T-helper 9 cell (primary cell): Measurements from ENCODE around the gene TSPAN10.
"Not testable (repeated sequence)": the region's sequence is repeated elsewhere in the genome, so short reads cannot be mapped to it uniquely, and the experiment has no call there.

Experiments used
- DNase-seq: peaks from one replicate; pipeline ENCODE4 v3.0.0-alpha.2; 2020

Gene TSPAN10

GRCh38 chr17:81664051-81664470, 27.1 kb downstream of the TSPAN10 start:
- DNase-seq = no peak

GRCh38 chr17:81665205-81666091, 28.5 kb downstream of the TSPAN10 start:
- DNase-seq = no peak

- peak; percentile 15 for DNase-seq
These were observed 29.0 kb downstream of the TSPAN10 start for GRCh38 chr17:81666092-81666341.

GRCh38 chr17:81666342-81667191, 29.6 kb downstream of the TSPAN10 start, which contains the start of the genes CCDC137 and OXLD1:
CCDC137 (plus strand) TSS chr17:81666737; CDS start chr17:81666767, 30 bp downstream.
OXLD1 (minus strand) TSS chr17:81666605; CDS start chr17:81666577, 28 bp downstream.
- peak; percentile 89 for DNase-seq

- DNase-seq = no peak
These were observed 30.8 kb downstream of the TSPAN10 start for GRCh38 chr17:81667754-81668153.

DNA sequence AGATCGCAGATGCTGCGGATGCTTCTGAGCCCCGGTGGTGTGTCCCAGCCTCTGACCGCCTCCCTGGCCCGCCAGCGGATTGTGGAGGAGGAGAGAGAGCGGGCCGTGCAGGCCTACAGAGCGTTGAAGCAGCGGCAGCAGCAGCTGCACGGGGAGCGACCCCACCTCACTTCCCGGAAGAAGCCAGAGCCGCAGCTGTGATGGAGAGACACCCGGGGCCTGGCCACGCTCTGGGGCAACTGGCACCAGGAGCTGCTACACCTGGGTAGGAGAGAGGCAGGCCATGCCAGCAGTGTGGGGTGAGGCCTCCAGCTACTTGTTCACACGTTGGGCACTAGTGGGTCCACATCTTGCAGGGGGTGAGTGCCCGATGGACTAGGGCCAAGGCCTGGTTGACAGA, 35.5 kb downstream of the TSPAN10 start:
- DNase-seq = no peak

DNA sequence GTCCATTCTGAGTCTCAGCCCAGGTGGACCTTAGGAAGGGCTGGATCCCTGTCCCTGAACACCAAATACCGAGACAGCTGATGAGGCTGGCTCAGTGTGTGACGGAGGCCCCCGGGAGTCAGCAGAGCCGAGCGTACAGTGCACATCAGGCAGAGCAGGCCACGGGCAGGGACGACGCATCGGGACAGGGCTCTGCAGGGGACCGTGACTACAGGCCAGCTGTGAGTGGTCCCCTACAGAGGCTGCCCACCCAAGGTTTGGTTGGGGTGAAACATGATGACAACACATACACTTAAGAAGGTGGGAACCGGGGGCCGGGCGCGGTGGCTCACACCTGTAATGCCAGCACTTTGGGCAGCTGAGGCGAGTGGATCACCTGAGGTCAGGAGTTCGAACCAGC, 36.0 kb downstream of the TSPAN10 start:
- no peak for DNase-seq

DNA sequence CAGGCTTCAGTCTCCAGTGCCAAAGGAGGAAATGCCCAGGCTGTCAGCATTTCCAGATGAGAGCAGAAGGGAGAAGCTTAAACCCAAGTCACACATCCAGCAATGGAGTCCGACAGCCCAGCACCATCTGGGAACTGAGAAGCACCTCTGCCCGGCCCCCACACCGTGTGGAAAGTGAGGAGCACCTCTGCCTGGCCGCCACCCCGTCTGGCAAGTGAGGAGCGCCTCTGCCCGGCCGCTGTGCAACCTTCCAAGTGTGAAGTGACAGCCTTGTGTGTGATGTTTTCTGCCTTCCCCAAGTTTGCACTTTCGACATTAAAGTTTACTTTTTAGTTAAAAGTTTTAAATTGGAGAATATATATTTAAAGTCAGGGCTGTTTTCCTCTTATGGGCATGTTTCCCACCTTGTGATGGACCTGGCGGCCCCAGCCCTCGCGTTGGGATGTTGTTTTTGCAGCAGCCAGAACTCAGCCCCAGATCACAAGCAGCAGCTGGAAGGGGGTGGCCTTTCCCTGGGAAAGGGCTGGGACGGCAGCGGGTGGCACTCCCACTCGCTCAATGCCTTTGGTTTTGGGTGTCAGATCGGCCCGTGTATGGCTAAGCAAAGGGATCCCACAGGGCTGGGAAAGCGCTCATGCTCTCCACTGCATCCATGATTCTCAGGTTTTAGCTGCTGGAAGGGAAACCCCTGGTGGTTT, 36.7 kb downstream of the TSPAN10 start:
- DNase-seq = no peak

DNA sequence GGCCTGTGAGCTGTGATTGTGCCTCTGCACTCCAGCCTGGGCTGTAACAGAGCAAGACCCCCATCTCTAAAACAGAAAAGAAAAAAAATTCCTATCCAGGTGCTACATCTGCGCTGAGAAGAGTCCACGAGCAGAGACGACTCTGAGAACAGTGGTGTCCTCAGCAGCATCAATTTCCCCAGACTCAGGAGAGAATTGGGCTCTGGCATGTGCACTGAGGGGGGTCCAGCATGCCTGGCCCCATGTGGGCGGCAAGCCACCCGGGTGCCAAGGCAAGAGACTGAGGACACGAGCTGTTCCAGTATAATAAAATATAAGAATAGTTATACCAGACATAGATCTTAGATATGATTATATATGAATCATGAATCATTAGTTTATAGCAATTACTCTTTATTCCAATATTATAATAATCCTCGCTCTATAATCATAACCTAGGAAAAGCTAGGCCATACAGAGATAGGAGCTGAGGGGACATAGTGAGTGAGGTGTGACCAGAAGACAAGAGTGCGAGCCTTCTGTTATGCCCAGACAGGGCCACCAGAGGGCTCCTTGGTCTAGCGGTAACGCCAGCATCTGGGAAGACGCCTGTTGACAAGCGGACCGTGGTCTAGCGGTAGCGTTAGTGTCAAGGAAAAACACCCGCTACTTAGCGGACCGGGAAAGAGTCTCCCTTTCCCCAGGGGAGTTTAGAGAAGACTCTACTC, 38.7 kb downstream of the TSPAN10 start:
- DNase-seq = not testable (repeated sequence)

GRCh38 chr17:81676906-81677305, 39.9 kb downstream of the TSPAN10 start:
- DNase-seq = no peak

- DNase-seq = no peak
These were observed 43.2 kb downstream of the TSPAN10 start for GRCh38 chr17:81680150-81680549.

- no peak for DNase-seq
These were observed 44.7 kb downstream of the TSPAN10 start for GRCh38 chr17:81681672-81682071.

GRCh38 chr17:81682565-81683207, 45.7 kb downstream of the TSPAN10 start:
- no peak for DNase-seq

- no peak for DNase-seq
These were observed 46.2 kb downstream of the TSPAN10 start for GRCh38 chr17:81683208-81683583.

DNA sequence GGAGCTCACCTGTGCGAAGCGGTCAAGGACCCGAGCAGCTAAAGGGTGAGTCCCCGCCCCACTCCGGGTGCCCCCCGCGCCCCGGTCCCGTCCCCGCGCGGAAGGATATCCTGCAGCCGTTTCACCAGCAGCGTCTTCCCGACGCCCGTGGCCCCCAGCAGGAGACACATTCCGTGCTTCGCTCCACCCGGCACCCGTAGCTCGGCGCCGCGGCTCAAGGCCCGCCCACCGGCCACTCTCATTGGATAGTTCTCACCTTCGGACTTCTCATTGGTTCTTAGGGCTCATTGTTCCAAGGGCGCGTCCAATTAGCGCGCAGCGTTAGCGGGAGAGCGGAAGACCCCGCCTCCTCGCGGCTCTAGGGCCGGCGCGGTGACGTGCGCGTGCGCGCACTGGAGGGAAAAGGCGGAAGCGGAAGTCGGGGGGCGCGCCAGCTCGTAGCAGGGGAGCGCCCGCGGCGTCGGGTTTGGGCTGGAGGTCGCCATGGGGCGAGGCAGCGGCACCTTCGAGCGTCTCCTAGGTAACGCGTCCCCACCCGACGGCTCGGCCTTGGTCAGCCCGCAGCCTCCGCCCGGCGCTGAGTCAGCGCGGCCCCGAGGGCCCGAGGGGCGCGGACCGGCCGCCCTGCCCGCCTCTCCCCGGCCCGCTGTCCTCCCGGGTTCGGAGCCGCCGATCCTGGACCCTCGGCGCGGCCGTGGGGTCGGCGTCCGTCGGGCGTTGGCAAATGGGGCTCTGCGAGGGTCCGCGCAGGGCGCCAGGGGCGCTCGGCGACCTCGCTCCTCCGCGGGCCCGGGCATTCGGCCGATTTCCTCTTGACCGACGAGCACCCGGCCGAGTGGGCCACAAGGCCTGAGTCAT, 46.8 kb downstream of the TSPAN10 start, which contains the start of the genes ARL16 and HGS:
Gene ARL16 (minus strand): TSS at position 214 of the 858 bp plus-strand sequence. CDS start 44 bp downstream, at position 170.
Gene HGS (plus strand): TSS at position 428 of the 858 bp plus-strand sequence. CDS start 56 bp downstream, at position 484.
- DNase-seq = peak; percentile 94

- no peak for DNase-seq
These were observed 47.5 kb downstream of the TSPAN10 start for GRCh38 chr17:81684442-81684911.

- no peak for DNase-seq
These were observed 48.1 kb downstream of the TSPAN10 start for GRCh38 chr17:81685108-81685507.

DNA sequence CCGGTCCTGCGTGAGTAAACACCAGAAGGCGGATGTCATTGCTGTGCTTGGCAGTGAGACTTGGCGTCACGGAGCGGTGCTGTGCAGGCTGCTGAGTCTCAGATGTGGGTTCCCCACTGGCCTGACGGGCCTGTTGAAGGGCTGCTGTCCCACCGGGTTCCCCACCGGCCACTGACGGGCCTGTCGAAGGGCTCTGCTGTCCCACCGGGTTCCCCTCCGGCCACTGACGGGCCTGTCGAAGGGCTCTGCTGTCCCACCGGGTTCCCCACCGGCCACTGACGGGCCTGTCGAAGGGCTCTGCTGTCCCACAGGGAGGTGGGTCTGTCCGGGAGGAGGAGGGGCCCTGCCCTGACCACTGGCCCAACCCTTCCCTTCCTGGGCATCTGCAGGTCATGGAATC, 49.6 kb downstream of the TSPAN10 start:
- DNase-seq = no peak

- no peak for DNase-seq
These were observed 51.0 kb downstream of the TSPAN10 start for GRCh38 chr17:81687770-81688541.

GRCh38 chr17:81688616-81689015, 51.6 kb downstream of the TSPAN10 start:
- no peak for DNase-seq
